ENCODE data around the gene ATG9B. TPM values are rescaled to one million over a fixed set of nuclear protein-coding genes. Genes with fewer than 3 reads are reported as not detected.

Gene ATG9B
- polyA plus RNA-seq, 3 donors = 1.5 to 3.1 (median 2.6) TPM

DNA sequence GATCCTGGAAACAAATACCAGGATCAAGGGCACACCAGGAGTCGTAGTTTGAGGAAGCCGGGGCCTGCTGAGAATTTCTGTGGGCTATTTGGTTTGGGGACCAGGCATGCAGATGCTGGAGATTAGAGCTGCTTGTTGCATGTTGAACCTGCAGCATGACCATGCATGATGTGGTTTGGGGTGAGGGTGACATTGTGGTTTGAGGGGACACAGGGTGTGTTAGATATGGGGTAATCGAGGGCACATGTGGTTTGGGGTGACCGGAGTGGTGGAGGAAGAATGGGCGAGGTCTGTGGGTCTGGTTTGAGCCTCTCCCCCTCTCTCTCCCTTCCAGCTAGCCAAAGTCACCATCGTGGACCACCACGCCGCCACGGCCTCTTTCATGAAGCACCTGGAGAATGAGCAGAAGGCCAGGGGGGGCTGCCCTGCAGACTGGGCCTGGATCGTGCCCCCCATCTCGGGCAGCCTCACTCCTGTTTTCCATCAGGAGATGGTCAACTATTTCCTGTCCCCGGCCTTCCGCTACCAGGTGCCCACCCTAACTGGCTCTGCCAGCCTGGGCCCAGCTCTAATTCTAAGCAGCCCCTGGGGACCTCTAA, 23.3 kb downstream of the ATG9B start:
- no peak for DNase-seq

DNA sequence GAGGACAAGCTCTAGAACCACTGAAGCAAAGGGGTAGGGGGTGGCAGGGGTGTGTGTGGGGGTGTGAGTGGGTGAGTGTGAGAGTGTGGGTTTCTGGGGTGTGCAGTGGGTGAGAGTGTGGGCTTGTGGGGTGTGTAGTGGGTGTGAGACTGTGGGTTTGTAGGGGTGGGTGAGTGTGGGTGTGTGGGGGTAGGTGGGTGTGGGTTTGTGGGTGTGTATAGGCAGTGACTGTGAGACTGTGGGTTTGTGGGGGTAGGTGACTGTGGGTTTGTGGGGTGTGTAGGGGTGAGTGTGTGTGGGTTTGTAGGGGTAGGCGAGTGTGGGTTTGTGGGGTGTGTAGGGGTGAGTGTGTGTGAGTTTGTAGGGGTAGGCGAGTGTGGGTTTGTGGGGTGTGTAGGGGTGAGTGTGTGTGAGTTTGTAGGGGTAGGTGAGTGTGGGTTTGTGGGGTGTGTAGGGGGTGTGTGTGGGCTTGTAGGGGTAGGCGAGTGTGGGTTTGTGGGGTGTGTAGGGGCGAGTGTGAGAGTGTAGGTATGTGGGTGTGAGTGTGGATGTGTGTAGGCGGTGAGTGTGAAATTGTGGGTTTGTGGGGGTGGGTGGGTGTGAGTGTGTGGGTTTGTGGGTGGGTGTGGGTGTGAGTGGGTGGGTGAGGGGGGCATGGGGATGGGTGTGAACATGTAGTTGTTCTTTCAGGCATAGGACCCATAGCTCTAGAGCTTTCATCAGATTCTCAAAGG, 24.6 kb downstream of the ATG9B start:
- DNase-seq = no peak

DNA sequence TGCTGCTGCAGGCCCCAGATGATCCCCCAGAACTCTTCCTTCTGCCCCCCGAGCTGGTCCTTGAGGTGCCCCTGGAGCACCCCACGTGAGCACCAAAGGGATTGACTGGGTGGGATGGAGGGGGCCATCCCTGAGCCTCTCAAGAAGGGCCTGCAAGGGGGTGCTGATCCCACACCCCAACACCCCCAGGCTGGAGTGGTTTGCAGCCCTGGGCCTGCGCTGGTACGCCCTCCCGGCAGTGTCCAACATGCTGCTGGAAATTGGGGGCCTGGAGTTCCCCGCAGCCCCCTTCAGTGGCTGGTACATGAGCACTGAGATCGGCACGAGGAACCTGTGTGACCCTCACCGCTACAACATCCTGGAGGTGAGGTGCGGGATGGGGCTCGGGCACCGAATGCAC, 25.3 kb downstream of the ATG9B start:
- no peak for DNase-seq

DNA sequence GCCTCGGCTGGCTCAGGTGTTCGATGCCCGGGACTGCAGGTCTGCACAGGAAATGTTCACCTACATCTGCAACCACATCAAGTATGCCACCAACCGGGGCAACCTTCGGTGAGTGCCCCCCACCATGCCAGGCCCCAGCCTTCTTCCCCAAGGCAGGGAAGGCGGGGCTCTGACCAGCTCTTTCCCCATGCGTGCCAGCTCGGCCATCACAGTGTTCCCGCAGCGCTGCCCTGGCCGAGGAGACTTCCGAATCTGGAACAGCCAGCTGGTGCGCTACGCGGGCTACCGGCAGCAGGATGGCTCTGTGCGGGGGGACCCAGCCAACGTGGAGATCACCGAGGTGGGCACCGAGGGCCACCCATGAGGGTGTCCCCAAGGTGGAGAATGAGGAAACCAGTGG, 26.0 kb downstream of the ATG9B start:
- no peak for DNase-seq

DNA sequence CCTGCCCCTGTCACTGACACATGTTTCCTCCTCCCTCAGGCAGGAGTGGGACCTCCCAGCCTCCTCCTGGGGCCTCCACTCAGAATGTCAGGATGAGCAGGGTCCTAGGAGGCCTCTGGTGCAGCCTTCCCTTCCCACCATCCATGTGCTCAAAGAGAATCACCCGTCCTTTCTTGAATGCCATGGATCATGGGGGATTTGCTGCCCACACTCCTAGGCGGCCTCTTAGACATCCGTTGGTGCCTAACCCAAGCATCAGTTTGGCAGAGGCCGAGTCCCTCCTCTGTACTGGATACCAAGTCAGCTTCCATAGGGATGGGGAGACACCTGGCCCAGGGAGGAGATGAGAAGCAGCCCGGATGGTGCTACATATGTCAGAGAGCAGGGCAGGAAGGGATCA, 26.5 kb downstream of the ATG9B start:
- DNase-seq = no peak

DNA sequence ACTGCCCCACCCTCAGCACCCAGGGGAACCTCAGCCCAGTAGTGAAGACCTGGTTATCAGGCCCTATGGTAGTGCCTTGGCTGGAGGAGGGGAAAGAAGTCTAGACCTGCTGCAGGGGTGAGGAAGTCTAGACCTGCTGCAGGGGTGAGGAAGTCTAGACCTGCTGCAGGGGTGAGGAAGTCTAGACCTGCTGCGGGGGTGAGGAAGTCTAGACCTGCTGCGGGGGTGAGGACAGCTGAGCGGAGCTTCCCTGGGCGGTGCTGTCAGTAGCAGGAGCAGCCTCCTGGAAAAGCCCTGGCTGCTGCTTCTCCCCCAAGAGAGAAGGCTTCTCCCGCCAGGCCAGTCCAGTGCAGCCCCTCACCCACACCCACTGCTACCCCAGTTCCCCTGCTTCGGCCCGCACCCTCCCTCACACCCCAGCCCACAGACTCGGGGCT, 27.2 kb downstream of the ATG9B start:
- no peak for DNase-seq

DNA sequence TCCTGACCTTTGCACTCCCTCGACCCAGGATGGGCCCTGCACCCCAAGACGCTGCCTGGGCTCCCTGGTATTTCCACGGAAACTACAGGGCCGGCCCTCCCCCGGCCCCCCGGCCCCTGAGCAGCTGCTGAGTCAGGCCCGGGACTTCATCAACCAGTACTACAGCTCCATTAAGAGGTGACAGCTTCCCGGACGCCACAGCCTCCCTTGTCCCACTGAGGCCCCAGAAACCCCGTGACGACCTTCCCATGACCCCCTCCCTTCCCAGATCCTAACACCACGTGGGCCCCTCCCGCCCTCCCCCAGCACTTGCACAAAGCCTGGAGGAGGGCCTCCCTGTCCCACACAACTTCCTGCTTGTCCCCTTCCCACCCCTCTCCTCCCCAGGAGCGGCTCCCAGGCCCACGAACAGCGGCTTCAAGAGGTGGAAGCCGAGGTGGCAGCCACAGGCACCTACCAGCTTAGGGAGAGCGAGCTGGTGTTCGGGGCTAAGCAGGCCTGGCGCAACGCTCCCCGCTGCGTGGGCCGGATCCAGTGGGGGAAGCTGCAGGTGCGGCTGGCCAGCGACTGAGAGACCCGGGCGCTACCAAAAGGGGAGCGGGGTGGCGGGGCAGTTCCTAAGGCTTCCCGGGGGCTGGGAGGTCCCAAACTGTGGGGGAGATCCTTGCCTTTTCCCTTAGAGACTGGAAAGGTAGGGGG, 27.8 kb downstream of the ATG9B start:
- no peak for DNase-seq

DNA sequence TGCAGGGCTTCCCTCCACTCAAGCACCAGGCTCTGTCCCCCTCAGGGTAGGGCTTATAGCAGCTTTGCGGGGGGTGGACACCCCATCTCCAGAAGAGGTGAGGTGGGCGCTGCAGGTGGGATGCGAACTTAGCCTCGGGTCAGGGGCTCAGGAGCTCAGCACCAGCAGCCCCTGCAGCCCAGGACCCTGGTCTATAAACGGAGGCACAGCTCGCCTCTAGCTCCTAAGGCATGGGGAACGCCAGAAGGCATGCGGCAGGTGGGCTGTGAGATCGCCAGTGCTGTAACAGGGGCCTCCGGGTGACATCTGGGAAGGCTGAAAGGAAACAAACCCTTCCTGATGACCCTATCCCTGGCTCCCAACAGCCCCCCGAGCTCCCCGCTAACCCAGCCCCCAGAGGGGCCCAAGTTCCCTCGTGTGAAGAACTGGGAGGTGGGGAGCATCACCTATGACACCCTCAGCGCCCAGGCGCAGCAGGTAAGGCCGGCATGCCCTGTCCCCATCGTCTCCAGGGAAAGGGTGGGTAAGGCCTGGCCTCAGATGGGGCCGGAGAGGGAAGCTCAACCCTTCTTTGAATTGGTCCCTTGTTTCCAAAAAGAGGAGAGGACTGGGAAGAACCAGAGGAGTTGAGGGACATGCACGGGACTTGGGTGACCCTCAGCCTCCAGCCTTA, 29.3 kb downstream of the ATG9B start:
- DNase-seq = no peak

- DNase-seq = no peak
Measured at GRCh38 chr7:150994141-150994837, 30.0 kb downstream of the ATG9B start.

DNA sequence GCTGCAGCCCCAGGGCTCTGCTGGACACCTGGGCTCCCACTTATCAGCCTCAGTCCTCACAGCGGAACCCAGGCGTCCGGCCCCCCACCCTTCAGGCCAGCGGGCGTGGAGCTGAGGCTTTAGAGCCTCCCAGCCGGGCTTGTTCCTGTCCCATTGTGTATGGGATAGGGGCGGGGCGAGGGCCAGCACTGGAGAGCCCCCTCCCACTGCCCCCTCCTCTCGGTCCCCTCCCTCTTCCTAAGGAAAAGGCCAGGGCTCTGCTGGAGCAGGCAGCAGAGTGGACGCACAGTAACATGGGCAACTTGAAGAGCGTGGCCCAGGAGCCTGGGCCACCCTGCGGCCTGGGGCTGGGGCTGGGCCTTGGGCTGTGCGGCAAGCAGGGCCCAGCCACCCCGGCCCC, 30.8 kb downstream of the ATG9B start:
- no peak for DNase-seq

- no peak for DNase-seq
Measured at GRCh38 chr7:150992833-150993302, 31.4 kb downstream of the ATG9B start.

- no peak for DNase-seq
Measured at GRCh38 chr7:150992051-150992640, 32.1 kb downstream of the ATG9B start.

DNA sequence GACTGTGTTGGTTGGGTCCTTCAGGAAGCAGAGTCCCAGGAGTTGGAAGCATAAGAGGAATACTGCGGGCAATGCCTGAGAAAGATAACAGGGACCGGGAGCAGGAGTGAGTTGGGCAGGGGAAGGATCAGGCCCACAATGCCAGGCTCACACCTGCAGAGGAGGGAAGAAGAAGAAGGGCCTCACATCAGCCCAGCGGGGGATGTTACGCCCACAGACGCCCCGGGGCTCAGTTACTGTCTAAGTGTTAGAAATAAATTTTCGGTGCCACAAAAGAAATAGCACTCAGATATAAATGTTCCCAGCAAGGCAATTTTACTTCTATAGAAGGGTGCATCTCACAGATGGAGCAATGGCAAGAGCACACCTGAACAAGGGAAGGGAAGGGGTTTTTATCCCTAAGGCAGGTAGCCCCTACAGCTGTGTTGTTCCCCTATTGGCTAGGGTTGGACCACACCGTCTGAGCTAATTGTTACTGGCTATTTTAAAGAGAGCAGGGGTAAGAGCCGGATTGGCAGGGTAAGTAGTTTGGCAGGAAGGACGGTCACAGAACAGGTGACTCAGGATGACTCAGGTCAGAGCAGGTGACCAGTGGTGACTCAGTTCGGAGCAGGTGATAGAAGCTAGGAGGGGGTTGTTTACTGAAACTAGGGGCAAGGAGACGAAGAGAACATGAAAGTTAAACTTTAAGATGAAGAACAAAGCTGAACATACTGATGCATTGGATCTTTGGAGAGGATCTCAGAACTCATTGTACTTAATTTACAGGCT, 33.7 kb downstream of the ATG9B start, which contains the start of gene NOS3:
Gene NOS3, plus strand, starts transcription at position 602 of the 771 bp plus-strand sequence. CDS start 2,787 bp downstream, outside the sequence.
- no peak for DNase-seq

- no peak for DNase-seq
Measured at GRCh38 chr7:150989456-150989855, 34.8 kb downstream of the ATG9B start.

DNA sequence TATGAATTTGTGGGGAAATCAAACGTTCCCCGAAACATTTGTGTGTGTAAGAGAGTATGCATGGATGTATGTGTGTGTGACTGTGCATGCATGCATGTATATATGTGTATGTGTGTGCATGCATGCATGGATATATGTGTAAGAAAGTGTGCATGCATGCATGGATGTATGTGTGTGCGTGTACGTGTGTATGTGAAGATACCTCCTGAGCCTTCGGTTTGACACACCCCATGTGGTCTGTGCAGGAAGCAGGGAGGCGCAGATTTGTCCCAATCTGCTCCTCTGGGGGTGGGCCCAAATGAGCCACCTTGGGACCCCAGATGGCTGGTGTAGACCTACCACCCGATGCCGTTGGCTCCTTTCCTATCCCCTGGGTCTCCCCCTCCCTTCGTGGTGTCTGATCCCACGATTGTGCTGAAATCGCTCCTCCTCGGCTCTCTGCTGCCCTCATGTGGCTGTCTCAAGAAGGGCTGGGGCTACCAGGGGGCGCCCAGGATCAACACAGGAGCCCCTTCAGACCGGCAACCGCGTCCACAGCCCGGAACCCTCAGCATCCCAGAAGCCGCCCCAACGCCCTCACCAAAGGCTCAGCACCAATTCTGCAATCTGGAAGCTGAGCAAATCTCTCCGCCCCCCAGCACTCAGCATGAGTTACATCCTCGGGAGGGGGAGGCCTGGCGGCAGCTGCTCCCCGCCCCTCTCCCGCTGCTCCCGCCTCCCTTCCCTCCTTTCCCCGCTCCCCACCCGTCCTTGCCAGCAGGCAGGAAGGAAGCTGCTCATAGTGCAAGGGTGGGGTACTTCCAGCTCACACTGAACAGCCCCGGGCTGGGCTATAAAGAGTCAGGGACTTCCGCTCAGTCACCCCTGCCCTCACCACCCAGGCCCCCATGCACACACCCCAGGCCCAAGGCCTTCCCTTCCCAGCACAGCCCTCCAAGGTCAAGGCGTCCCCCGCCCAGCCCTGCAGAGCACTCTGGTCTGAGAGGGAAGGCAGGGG, 35.8 kb downstream of the ATG9B start:
- no peak for DNase-seq

DNA sequence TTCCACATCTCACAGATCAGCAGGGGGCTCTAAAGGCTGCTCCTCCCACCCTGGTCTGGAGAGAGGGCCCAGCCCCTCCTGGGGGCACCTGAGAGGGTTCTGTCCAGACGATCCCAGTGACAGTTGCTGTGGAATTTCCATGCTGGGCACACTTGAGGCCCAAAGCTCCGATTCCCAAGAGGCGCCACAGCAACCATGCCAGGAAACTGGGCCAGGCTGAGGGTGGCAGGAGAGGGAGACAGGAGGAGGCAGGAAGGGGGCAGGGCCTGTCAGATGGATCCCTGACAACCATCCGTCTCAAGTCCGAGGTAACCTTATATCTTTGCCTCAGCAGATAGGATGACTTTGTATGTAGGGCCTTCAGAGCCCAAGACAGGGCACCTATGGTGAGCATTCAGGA, 37.7 kb downstream of the ATG9B start:
- DNase-seq = no peak

DNA sequence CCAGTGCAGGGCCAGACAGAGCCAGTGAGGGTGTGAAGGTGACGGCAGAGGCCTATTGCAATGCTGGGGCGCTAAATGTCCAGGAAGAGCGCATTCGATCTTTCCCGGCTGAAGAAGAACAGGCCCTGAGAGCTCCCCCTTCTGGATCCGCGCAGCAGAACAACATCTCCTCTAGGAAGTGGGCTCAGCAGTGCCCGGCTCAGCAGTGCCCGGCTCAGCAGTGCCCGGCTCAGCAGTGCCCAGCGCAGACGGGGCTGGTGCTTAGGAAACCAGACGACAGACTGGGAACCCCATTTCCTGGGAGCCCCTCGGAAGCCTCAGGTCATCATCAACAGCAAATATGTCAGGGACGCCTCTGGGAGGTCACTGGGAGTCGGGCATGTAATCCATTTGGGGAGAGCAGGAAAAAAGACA, 38.2 kb downstream of the ATG9B start:
- no peak for DNase-seq

DNA sequence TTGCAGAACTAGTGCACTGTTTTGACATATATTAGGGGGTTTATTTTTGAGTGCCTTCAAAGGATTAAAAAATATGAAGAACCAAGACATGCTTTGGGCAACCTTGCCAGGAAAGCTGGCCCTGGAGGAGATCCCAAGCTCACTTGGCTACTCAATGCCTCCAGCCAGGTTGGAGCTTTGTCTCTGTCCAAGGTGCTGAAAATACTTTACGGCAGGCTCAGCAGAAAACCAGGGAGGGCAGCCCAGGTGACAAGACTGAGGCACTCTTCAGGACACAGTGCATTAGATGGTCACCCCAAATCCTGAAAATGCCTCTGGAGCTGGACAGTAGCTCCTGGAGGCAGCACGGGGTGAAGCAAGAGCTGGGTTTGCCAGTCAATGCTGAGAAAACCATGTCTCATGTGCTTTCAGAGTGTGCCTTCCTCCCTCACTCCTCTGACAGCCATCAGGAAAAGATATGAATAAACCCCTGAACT, 40.4 kb downstream of the ATG9B start:
- DNase-seq = no peak

DNA sequence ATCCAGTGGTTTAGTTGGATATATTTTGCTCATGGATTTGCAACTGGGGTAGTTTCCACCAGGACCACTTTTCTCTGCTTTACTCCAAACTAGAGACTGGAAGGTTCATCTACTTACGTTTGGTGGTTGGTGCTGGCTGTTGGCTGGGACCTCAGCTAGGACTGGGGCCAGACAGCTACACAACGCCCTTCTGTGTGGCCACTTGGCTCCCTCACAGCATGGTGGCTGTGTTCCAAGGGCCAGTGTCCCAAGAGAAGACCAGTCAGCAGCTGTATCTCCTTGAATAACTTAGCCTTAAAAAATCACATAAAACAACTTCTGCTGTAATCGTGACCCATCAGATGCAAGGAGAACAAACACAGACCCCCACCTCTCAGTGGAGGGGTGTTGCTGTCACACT, 41.9 kb downstream of the ATG9B start:
- no peak for DNase-seq
